A549 (cell line): ENCODE results near the gene NECTIN1. TPM values are rescaled to one million over a fixed set of nuclear protein-coding genes. Genes with fewer than 3 reads are reported as not detected.

Source experiments
- ATAC-seq, 2 experiments: fragments of 200-7000 bp in 1 of 2; fragments of >200 bp in 1 of 2; cut with Nextera tagmentation in 1 of 2; cut with Tn5 transposase in 1 of 2; 3 replicates each; pipeline versions ENCODE4 v1.8.0 to v1.9.1; 2018 to 2020; ENCODE audit warnings: mild to moderate bottlenecking in 1 of 2, moderate library complexity in 1 of 2
- CTCF ChIA-PET: fragments of 300-600 bp; sonication (Branson Sonifier 250); formaldehyde crosslinking; extraction: SDS; loops from one replicate; lab custom pipeline; 2021; ENCODE audit warnings: antibody characterized with exemption, inconsistent platforms; lab: Yijun Ruan, JAX
- POLR2A ChIA-PET: fragments of 350-600 bp; formaldehyde crosslinking; extraction: SDS; loops from one replicate; lab custom pipeline; 2021; ENCODE audit warnings: antibody characterized with exemption, inconsistent platforms; lab: Yijun Ruan, JAX
- DNase-seq, 2 experiments: peaks; one replicate each; pipeline versions ENCODE4 v3.0.0 to v3.0.0-alpha.2; 2011 to 2016; ENCODE audit warnings: low read depth in 1 of 2, low spot score in 1 of 2
- FAIRE-seq: peaks from 2 replicates; lab custom pipeline; 2011; peaks lifted over from hg19 to GRCh38; lab: Jason Lieb, UNC
- H3K27ac ChIP-seq, 2 experiments: fragments of >200 bp; sonication (Bioruptor Twin); formaldehyde crosslinking; 3 replicates each; pipeline ENCODE4 v1.5.1; 2016 to 2017
- H3K4me1 ChIP-seq: fragments of >200 bp; sonication (Bioruptor Twin); formaldehyde crosslinking; 3 replicates; pipeline ENCODE4 v1.6.1; 2016
- H3K4me2 ChIP-seq: fragments of >200 bp; sonication (Bioruptor Twin); formaldehyde crosslinking; 3 replicates; pipeline ENCODE4 v1.6.1; 2016
- H3K4me3 ChIP-seq: fragments of >200 bp; sonication (Bioruptor Twin); formaldehyde crosslinking; 3 replicates; pipeline ENCODE4 v1.5.1; 2016
- H3K9me3 ChIP-seq: fragments of >200 bp; sonication (Bioruptor Twin); formaldehyde crosslinking; 3 replicates; pipeline ENCODE4 v1.6.1; 2016
- CBX8 ChIP-seq: fragments of 200-600 bp; sonication (generic); IDR thresholded peaks from 2 replicates; pipeline ENCODE4 v1.6.1; 2016
- EHMT2 ChIP-seq: fragments of 200-600 bp; sonication (generic); IDR thresholded peaks from 2 replicates; pipeline ENCODE4 v1.6.1; 2016; ENCODE audit warnings: antibody characterized with exemption, low read depth, mild to moderate bottlenecking, moderate library complexity
- ESRRA ChIP-seq: fragments of 150-350 bp; IDR thresholded peaks from 2 replicates; pipeline ENCODE4 v1.6.1; 2014; ENCODE audit warnings: mild to moderate bottlenecking, low read length, borderline replicate concordance
- FOSB ChIP-seq: fragments of 250-450 bp; sonication (Bioruptor Pico); IDR thresholded peaks from 2 replicates; pipeline ENCODE4 v1.5.0; 2020; ENCODE audit warnings: mild to moderate bottlenecking, moderate library complexity
- FOSL2 ChIP-seq, 2 experiments: fragments of 450-650 bp in 1 of 2; fragments of >200 bp in 1 of 2; sonication (Bioruptor Twin) in 1 of 2; formaldehyde crosslinking; IDR thresholded peaks; 2 replicates each; pipeline versions ENCODE4 v1.5.0 to v1.6.1; 2016 to 2020; ENCODE audit warnings: mild to moderate bottlenecking in 1 of 2, moderate library complexity in 1 of 2
- FOXS1 ChIP-seq: fragments of 250-450 bp; sonication (Bioruptor Pico); IDR thresholded peaks from 2 replicates; pipeline ENCODE4 v1.5.0; 2020; ENCODE audit warnings: mild to moderate bottlenecking, moderate library complexity
- HDAC2 ChIP-seq: fragments of 200-600 bp; sonication (generic); IDR thresholded peaks from 2 replicates; pipeline ENCODE4 v1.6.1; 2016
- HEYL ChIP-seq: fragments of 250-450 bp; sonication (Bioruptor Pico); IDR thresholded peaks from 2 replicates; pipeline ENCODE4 v1.8.0; 2021; ENCODE audit warnings: mild to moderate bottlenecking, moderate library complexity
- HOXB13 ChIP-seq: fragments of 250-450 bp; sonication (Bioruptor Pico); IDR thresholded peaks from 2 replicates; pipeline ENCODE4 v1.5.0; 2020; ENCODE audit warnings: low read depth, mild to moderate bottlenecking, moderate library complexity
- HOXB5 ChIP-seq: fragments of 250-450 bp; sonication (Bioruptor Pico); IDR thresholded peaks from 2 replicates; pipeline ENCODE4 v1.5.0; 2020; ENCODE audit warnings: mild to moderate bottlenecking, moderate library complexity
- JUN ChIP-seq, 2 experiments: fragments of >200 bp; sonication (Bioruptor Twin); formaldehyde crosslinking; IDR thresholded peaks; 2 replicates in 1 of 2; 3 replicates in 1 of 2; pipeline ENCODE4 v1.6.1; 2016 to 2017
- JUNB ChIP-seq: fragments of >200 bp; sonication (Bioruptor Twin); formaldehyde crosslinking; IDR thresholded peaks from 2 replicates; pipeline ENCODE4 v1.6.1; 2016
- MYC ChIP-seq: IDR thresholded peaks from 2 replicates; pipeline ENCODE4 v1.6.1; 2012; ENCODE audit warnings: mild to moderate bottlenecking, inconsistent platforms, low read length, improper control_type of control experiment, borderline replicate concordance
- POLR2AphosphoS2 ChIP-seq: conservative IDR thresholded peaks from 2 replicates; pipeline ENCODE4 v1.6.1; 2012; ENCODE audit warnings: low read length, improper control_type of control experiment, inconsistent platforms
- RAD21 ChIP-seq, 2 experiments: fragments of >200 bp in 1 of 2; sonication (Bioruptor Twin) in 1 of 2; formaldehyde crosslinking in 1 of 2; IDR thresholded peaks in 1 of 2; conservative IDR thresholded peaks in 1 of 2; 2 replicates in 1 of 2; 3 replicates in 1 of 2; pipeline ENCODE4 v1.6.1; 2012 to 2018; ENCODE audit warnings: inconsistent platforms in 1 of 2
- RCOR1 ChIP-seq: fragments of 150-350 bp; IDR thresholded peaks from 2 replicates; pipeline ENCODE4 v1.6.1; 2014; ENCODE audit warnings: antibody characterized with exemption, low read length, low read depth
- RFX5 ChIP-seq: fragments of 450-650 bp; IDR thresholded peaks from 2 replicates; pipeline ENCODE4 v1.7.1; 2014; ENCODE audit warnings: antibody characterized with exemption, mild to moderate bottlenecking, moderate library complexity
- WGBS: methylation state at CpG from one replicate; pipeline ENCODE4 v1.1.6; 2017; ENCODE audit errors: missing lambda C conversion rate; 5-methylcytosine and 5-hydroxymethylcytosine counted together
- polyA plus RNA-seq, 4 experiments: library from polyadenylated mRNA; depleted of rRNA in 3 of 4; stranded (reverse); fragments of >200 nt; fragmentation: RNase III in 1 of 4; extraction: RNeasy Plus Mini Kit Qiagen cat#74134 plus additional on column Dnase treatment in 1 of 4; gene quantifications; 2 replicates in 3 of 4; 3 replicates in 1 of 4; pipeline ENCODE4 v1.2.3, GENCODE V29; 2011 to 2017
- TF ChIP-seq, protein P1 (sequence below): fragments of >200 bp; sonication (Bioruptor Twin); formaldehyde crosslinking; IDR thresholded peaks from 3 replicates; pipeline ENCODE4 v1.6.1; 2016
- TF ChIP-seq, protein P2 (sequence below): fragments of 250-450 bp; sonication (Bioruptor Pico); IDR thresholded peaks from 2 replicates; pipeline ENCODE4 v1.5.0; 2020; ENCODE audit warnings: low read depth, mild to moderate bottlenecking, moderate library complexity
- TF ChIP-seq, protein P3 (sequence below): fragments of >200 bp; sonication (Bioruptor Twin); formaldehyde crosslinking; IDR thresholded peaks from 3 replicates; pipeline ENCODE4 v1.5.1; 2016

NECTIN1 gene
- polyA plus RNA-seq, 2 of the 4 experiments (the other 2 are of a cell fraction) = 2.2 to 5.5 TPM

DNA sequence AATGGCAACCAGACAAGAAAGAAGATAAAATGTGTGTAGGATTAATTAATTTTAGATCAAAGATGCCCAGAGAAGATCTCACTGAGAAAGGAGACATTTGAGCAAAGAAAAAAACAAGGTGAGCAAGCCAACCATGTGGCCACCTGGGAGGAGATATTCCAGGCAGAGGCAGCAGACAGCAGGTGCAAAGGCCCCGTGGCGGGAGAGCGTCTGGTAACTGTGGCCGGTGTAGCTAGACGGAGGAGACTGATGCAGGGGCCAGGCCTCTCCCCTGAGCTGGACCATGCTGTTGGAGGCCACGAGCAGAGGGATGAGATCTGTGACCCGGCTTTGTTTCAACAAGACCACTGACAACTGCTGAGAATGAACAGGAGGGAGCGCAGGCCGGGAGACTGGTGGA, 23.6 kb downstream of the NECTIN1 start:
- FAIRE-seq = no peak
- no peaks in the 10 kb centered on the region for H3K9me3 ChIP-seq
- ATAC-seq = no peak

DNA sequence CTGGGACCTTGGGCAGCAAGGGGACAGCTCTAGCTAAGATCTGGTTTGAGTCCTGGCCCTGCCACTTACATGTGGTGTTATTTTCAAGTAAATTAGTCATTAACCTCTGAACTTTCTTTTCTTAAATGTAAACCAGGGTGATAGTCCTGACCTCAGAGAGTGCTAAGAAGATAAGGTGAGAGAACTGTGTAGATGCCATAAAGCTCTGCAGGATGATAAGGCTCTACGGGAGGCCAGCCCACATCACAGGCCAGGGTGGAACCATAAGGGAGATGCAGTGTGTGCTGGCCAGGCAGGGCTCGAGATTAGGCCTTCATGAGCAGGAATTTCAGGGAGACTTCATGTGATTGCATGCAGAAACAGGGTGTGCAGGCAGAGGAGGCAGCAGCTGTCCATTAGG, 24.2 kb downstream of the NECTIN1 start:
- WGBS = 71% methylated on average over 2 of the region's 2 CpGs
- no peak overlapping the region for H3K4me3 ChIP-seq
- DNase-seq = no peak
- no peaks in the 10 kb centered on the region for H3K4me1 ChIP-seq
- ATAC-seq = no peak
- no peak overlapping the region for H3K4me2 ChIP-seq
- CTCF ChIA-PET = interaction anchor here (1.6 to 2.0 kb wide), 2 partner anchors 16 to 30 kb away, joined by 3 to 6 read pairs; no protein-coding TSS in a partner anchor
- H3K9me3 ChIP-seq = no peaks in the 10 kb centered on the region
- no peak overlapping the region for H3K27ac ChIP-seq
- TF ChIP-seq RFX5 (no peak), HDAC2 (no peak), HOXB5 (CRISPR knock-in tag) (no peak), HEYL (CRISPR knock-in tag) (no peak), MYC (no peak), RCOR1 (no peak)
- TF ChIP-seq, all 56 proteins: peak for 0
- POLR2A ChIA-PET = no interaction called here
- FAIRE-seq = no peak

More for the DNA sequence above, 23.6 kb downstream of the NECTIN1 start:
- 93% methylated on average over 9 of the region's 9 CpGs for WGBS
- Histone ChIP-seq H3K27ac (no peak overlapping the region), H3K4me3 (no peak overlapping the region), H3K4me2 (no peak overlapping the region), H3K4me1 (no peaks in the 10 kb centered on the region)
- TF ChIP-seq POLR2AphosphoS2 = no peak
- TF ChIP-seq FOSB (CRISPR knock-in tag) = no peak
- TF ChIP-seq FOSL2 (IDR thresholded peaks at IDR 0.05) = no peak
- TF ChIP-seq FOSL2 (CRISPR knock-in tag; IDR thresholded peaks at IDR 0.05) = no peak
- TF ChIP-seq, protein P1, sequence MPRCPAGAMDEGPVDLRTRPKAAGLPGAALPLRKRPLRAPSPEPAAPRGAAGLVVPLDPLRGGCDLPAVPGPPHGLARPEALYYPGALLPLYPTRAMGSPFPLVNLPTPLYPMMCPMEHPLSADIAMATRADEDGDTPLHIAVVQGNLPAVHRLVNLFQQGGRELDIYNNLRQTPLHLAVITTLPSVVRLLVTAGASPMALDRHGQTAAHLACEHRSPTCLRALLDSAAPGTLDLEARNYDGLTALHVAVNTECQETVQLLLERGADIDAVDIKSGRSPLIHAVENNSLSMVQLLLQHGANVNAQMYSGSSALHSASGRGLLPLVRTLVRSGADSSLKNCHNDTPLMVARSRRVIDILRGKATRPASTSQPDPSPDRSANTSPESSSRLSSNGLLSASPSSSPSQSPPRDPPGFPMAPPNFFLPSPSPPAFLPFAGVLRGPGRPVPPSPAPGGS = no peak
- no peak for TF ChIP-seq JUN (IDR thresholded peaks at IDR 0.05)
- no peak for TF ChIP-seq RFX5
- TF ChIP-seq FOXS1 (CRISPR knock-in tag) = no peak
- TF ChIP-seq, protein P2, sequence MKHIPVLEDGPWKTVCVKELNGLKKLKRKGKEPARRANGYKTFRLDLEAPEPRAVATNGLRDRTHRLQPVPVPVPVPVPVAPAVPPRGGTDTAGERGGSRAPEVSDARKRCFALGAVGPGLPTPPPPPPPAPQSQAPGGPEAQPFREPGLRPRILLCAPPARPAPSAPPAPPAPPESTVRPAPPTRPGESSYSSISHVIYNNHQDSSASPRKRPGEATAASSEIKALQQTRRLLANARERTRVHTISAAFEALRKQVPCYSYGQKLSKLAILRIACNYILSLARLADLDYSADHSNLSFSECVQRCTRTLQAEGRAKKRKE (CRISPR knock-in tag) = no peak
- TF ChIP-seq, protein P3, sequence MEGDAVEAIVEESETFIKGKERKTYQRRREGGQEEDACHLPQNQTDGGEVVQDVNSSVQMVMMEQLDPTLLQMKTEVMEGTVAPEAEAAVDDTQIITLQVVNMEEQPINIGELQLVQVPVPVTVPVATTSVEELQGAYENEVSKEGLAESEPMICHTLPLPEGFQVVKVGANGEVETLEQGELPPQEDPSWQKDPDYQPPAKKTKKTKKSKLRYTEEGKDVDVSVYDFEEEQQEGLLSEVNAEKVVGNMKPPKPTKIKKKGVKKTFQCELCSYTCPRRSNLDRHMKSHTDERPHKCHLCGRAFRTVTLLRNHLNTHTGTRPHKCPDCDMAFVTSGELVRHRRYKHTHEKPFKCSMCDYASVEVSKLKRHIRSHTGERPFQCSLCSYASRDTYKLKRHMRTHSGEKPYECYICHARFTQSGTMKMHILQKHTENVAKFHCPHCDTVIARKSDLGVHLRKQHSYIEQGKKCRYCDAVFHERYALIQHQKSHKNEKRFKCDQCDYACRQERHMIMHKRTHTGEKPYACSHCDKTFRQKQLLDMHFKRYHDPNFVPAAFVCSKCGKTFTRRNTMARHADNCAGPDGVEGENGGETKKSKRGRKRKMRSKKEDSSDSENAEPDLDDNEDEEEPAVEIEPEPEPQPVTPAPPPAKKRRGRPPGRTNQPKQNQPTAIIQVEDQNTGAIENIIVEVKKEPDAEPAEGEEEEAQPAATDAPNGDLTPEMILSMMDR = no peak
- no peak for TF ChIP-seq HOXB13 (CRISPR knock-in tag)
- no peak for TF ChIP-seq EHMT2
- TF ChIP-seq CBX8 = no peak
- TF ChIP-seq ESRRA = no peak
- TF ChIP-seq JUNB = no peak
- TF ChIP-seq RAD21 (conservative IDR thresholded peaks at IDR 0.05 in 1 of 2, IDR thresholded peaks at IDR 0.05 in 1 of 2) = no peak
- ChIA-PET POLR2A (no interaction called here), CTCF (interaction anchor here (1.6 to 2.0 kb wide), 2 partner anchors 15 to 31 kb away, joined by 3 to 6 read pairs; no protein-coding TSS in a partner anchor)
- DNase-seq = no peak
